G401 (cell line): ENCODE data around the gene ELOB. TPM values are rescaled to one million over a fixed set of nuclear protein-coding genes. Genes with fewer than 3 reads are reported as not detected.

Experiments
- DNase-seq: peaks from one replicate; pipeline ENCODE4 v3.0.0-alpha.2; 2015; ENCODE audit warnings: low spot score
- in situ Hi-C: cut with HindIII; loops from 2 replicates; pipeline ENCODE4 v1.10.0; 2016; ENCODE audit warnings: low sequenced_read_pairs, mixed read lengths
- total RNA-seq: library from RNA; depleted of rRNA; stranded (reverse); fragments of >200 nt; shearing (Covaris generic); gene quantifications from 2 replicates; pipeline ENCODE4 v1.2.3, GENCODE V29; 2014

The ELOB gene
- total RNA-seq, 1 experiment from 2014 or later: 178 TPM

GRCh38 chr16:2811703-2812471 lies 34.8 kb upstream of the ELOB start:
- in situ Hi-C loops: no loop called here
- no peak for DNase-seq

GRCh38 chr16:2810651-2811050 lies 33.6 kb upstream of the ELOB start:
- DNase-seq: no peak
- in situ Hi-C loops: no loop called here

DNA sequence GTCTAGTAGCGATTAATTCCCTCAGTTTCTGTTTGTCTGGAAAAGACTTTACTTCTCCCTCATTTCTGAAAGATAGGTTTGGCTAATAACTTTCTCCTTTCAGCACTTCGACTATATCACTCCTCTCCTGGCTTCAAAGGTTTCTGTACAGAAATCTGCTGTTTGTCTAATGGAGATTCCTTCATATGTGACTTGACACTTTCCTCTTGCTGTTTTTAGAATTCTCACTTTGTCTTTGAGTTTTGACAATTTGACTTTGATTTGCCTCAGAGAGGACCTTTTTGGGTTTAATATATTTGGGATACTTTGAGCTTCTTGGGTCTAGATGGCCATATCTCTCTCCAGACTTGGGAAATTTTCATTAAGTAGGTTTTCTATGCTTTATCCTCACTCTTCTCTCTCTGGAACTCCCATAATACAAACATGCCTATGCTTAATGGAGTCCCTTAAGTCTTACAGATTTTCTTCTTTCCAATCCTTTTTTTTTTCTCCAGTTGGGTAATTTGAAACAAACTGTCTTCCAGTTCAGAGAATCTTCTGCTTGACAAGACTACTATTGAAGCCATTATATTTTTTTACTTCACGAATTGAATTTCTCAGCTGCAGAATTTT lies 32.2 kb upstream of the ELOB start:
- DNase-seq: no peak
- in situ Hi-C loops: no loop called here

GRCh38 chr16:2808181-2808580 lies 31.1 kb upstream of the ELOB start:
- in situ Hi-C loops: no loop called here
- DNase-seq: no peak

DNA sequence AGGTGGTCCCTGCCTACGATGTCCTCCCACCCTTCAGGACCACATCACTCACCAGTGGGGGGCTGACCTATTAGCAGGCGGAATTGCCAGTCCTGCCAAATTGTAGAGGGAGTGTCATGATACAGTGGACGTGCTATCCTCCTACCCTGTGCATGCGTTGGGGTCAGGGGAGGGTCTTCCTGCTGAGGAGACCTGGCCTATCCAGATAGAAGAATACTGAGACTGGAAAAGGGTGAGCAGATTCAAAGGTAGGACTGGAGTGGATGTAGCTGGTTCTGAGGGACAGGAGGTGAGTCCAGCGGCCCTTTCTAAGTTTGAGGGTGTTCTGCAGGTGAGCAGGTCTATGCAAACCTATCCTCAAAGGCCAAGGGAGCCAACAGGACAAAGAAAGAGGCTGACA lies 29.2 kb upstream of the ELOB start:
- in situ Hi-C loops: no loop called here
- DNase-seq: no peak

- in situ Hi-C loops: no loop called here
- DNase-seq: no peak
Measured at GRCh38 chr16:2804728-2805127, 27.6 kb upstream of the ELOB start.

DNA sequence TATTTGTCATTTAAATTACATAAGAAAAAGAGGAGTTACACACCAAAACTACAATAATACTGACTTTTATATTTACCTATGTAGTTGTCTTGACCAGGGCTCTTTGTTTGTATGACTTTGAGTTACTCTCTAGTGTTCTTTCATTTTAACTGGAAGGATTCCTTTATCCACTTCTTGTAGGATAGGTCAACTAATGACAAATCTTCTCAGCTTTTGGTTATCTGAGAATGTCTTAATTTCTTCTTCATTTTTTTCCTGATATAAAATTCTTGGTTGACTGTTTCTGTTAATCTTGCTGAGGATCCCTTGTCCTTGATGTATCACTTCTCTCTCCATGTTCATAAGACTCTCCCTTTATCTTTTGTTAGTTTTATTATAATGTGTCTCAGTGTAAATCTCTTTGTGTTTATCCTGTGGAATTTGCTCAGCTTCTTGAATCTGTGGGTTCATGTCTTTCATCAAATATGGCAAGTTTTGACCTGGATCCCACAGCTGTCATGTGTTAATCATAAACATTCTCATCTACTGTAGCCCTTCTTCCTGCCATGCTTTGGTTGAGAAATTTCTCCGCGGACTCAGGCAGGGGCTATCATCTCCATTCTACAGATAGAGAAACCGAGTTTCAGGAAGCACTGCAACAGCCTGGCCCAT lies 26.6 kb upstream of the ELOB start:
- in situ Hi-C loops: no loop called here
- no peak for DNase-seq

DNA sequence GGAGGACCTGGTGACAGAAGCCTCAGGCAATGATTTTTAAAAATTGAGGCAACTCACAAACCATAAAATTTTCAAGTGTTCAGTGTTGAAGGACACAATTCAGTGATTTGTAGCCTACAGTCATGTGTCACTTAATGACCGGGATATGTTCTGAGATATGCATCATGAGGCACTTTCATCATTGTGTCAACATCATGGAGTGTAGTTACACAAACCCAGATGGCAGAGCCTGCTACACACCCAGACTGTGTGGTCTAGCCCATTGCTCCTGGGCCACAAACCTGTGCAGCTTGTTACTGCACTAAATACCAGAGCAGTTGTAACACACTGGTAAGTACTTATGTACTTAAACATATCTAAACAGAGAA lies 22.8 kb upstream of the ELOB start:
- DNase-seq: no peak
- in situ Hi-C loops: no loop called here

GRCh38 chr16:2799205-2799858 lies 22.3 kb upstream of the ELOB start:
- in situ Hi-C loops: no loop called here
- DNase-seq: no peak

- in situ Hi-C loops: no loop called here
- DNase-seq: no peak
Measured at GRCh38 chr16:2798723-2799204, 21.7 kb upstream of the ELOB start.

DNA sequence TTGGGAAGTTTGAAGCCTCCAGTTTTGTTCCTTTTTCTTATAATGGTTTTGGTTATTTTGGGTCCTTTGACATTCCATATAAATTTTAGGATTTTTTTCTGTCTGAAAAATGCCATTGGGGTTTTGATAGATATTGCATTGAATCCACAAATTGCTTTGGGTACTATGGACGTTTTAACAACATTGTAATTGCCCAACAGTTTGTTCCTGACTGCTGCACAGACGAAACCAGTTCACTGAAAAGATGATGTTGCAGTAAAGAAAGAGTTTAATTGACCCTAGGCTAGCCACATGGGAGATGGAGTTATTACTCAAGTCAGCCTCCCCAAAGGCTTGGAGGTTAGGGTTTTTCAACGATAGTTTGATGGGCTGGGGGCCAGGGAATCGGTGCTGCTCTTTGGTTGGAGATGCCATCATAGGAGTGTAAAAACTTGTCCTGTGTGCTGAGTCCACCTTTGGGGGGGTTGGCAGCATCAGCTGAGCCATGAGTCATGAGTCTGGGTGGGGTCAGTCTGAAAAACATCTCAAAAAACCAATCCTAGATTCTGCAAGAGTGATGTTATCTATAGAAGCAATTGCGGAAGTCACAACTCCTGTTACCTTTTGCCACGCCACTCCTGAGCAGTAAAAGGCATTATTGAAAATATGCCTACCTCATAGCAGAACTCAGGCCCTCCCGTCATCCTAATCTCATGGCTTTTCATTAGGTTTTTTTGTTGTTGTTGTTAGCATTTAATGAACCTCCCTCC lies 18.5 kb upstream of the ELOB start:
- in situ Hi-C loops: no loop called here
- DNase-seq: no peak

- no peak for DNase-seq
- in situ Hi-C loops: no loop called here
Measured at GRCh38 chr16:2792940-2793339, 15.9 kb upstream of the ELOB start.

- in situ Hi-C loops: no loop called here
- DNase-seq: no peak
Measured at GRCh38 chr16:2791174-2791573, 14.1 kb upstream of the ELOB start.

- in situ Hi-C loops: no loop called here
- no peak for DNase-seq
Measured at GRCh38 chr16:2790631-2791030, 13.6 kb upstream of the ELOB start.

DNA sequence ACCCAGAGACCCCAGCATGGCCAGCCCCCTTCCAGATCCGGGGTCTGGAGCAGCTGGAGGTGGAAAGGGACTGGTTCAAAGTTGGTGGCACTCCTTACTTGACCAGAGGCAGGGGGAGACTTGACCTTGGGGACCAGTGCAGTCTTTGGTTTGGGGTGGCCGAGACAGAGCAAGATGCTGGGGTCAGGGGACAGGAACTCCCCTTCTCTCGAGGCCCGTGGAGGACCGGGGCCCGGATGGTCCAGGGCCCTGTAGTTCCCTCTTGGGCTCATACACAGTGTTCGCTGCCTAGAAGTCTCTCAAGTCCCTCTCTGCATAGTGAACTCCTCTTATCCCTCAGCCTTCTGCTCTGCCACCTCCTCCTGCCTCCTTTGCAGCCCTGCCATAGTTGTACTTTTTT lies 10.9 kb upstream of the ELOB start:
- in situ Hi-C loops: no loop called here
- DNase-seq: no peak

GRCh38 chr16:2787406-2787805 lies 10.3 kb upstream of the ELOB start, which contains the start of gene PRSS33:
TSS of gene PRSS33 (minus strand) at chr16:2787560. CDS start at chr16:2786547, 1,013 bp downstream.
- in situ Hi-C loops: no loop called here
- DNase-seq: no peak

GRCh38 chr16:2786826-2787151 lies 9.7 kb upstream of the ELOB start:
- in situ Hi-C loops: no loop called here
- DNase-seq: no peak

DNA sequence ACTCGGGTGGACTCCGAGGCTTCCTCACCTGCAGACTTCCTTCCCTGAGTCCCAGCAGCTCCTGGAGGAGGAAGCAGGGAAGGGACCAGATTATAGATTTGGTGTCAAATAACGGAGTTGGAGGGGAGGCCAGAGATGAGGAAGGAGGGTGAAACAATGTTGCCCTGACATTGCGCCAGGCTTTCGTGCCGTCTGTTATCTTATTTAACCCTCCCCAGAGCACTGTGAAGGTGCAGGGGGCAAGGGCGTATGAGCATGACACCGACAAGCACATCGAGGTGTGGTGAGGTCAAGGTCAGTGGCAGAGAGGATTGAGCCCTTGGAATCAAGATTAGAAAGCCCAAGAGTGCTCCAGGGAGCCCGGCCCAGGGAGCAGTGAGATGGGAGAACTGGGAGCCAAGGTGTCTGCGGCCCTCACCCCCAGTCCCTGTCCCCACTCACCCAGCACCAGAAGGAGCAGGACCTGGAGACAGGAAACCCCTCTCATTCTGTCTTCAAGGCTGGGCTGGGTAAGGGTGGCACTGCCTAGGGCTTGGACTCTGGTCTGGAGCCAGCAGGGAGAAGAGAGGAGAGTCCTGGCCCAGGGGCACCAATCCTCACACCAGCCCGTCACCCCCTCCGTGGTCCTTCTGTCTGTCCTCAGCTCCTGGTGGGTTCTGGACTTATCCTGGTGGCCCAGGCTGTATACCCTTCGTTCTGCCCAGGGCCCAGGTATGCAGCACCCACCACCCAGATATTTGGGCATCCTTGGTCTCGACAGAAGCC lies 9.2 kb upstream of the ELOB start:
- no peak for DNase-seq
- in situ Hi-C loops: no loop called here
